Endothelial cell of umbilical vein (primary cell): ENCODE measurements around the gene SEC14L6.

Experiments used
- EZH2 ChIP-seq: IDR thresholded peaks from 2 replicates; pipeline ENCODE4 v1.6.1; 2012; ENCODE audit warnings: borderline replicate concordance, low read depth, mild to moderate bottlenecking, moderate library complexity, low read length, inconsistent platforms; ENCODE audit not compliant: severe bottlenecking
- POLR2A ChIP-seq: IDR thresholded peaks from 2 replicates; pipeline ENCODE4 v1.6.1; 2012; ENCODE audit warnings: low read depth, mild to moderate bottlenecking, control low read depth, low read length
- POLR2AphosphoS5 ChIP-seq: IDR thresholded peaks from 2 replicates; pipeline ENCODE4 v1.6.1; 2012; ENCODE audit warnings: low read depth, mild to moderate bottlenecking, control low read depth, low read length, moderate library complexity; ENCODE audit not compliant: insufficient read depth
- TF ChIP-seq, protein P1 (sequence below), 2 donors: IDR thresholded peaks; 1 replicate in 1 of 2; 2 replicates in 1 of 2; pipeline ENCODE4 v1.5.1; 2011; ENCODE audit warnings: low read length in 2 of 2, mild to moderate bottlenecking in 2 of 2, moderate library complexity in 2 of 2, control low read depth in 1 of 2, inconsistent platforms in 1 of 2, low read depth in 1 of 2; ENCODE audit not compliant: insufficient read depth in 1 of 2; ENCODE audit errors: extremely low read depth in 1 of 2

DNA sequence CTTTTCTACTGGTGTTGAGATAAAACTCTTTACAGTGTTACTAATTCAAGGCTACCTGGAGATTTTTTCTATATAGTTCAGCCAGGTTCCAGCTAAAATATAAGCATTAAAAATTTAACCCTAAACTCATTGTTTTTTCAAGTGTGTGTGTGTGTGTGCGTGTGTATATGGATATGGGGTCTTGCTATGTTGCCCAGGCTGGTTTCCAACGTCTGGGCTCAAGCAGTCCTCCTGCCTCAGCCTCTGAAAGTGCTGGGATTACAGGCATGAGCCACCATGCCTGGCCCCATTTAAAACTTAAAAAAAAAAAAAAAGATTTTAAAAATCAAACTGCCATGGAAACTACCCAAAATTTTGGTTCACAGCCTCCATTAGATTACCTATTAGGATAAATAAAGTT, 49.7 kb upstream of the SEC14L6 start:
- TF ChIP-seq, protein P1, sequence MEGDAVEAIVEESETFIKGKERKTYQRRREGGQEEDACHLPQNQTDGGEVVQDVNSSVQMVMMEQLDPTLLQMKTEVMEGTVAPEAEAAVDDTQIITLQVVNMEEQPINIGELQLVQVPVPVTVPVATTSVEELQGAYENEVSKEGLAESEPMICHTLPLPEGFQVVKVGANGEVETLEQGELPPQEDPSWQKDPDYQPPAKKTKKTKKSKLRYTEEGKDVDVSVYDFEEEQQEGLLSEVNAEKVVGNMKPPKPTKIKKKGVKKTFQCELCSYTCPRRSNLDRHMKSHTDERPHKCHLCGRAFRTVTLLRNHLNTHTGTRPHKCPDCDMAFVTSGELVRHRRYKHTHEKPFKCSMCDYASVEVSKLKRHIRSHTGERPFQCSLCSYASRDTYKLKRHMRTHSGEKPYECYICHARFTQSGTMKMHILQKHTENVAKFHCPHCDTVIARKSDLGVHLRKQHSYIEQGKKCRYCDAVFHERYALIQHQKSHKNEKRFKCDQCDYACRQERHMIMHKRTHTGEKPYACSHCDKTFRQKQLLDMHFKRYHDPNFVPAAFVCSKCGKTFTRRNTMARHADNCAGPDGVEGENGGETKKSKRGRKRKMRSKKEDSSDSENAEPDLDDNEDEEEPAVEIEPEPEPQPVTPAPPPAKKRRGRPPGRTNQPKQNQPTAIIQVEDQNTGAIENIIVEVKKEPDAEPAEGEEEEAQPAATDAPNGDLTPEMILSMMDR (IDR thresholded peaks at IDR 0.05; ENCODE audit: extremely low read depth in 1 of 2, insufficient read depth in 1 of 2, low read depth in 1 of 2, low read length in 2 of 2): no peak
- TF ChIP-seq EZH2 (no peak), POLR2AphosphoS5 (no peak), POLR2A (no peak)
